Measurements from ENCODE around the gene C2orf78.
A peak's percentile ranks its signal among the peaks of the same experiment; 100 is the strongest.

C2orf78 gene

DNA sequence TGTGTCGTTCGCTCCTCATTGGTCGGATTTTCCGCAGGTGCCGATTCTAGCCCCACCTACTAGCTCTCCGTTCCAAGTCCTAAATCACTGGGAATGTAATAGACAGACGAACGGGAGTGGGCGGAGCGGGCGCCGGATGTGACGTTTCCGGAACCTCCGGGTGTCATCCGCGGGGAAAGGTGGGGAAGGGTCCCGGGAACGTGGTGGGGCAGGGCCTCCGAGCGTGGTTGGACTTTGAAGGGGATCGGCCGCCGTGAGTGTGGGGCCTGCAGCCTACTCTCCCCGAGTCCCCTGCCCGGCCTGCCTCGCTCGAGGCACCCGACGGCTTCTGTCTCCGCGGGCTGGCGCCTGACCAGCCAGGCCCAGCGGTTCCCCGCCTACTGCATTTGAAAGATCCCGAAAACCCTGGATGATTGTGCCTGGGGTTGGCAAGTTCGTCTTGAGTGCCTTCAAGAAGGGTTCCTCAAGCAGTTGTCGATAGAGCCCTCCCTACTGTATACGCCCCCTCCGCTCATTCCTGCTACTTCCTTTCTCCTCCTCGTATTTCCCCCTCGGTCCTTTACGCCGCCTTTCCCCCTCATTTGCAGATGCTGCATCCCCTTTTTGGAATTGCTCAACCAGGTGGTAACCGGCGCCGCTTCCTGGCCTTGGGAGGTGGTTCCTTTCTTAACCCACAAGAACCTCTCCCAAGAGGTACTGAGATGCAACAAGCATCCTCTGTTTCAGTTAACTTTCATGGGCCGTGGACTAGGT lies 45.0 kb downstream of the C2orf78 start, which contains the start of gene STAMBP:
TSS of gene STAMBP (plus strand) at position 144 of the 753 bp plus-strand sequence. CDS start 1,896 bp downstream, outside the sequence.
- no peak for TF ChIP-seq CTCF (IDR thresholded peaks at IDR 0.05; ENCODE audit: low read depth, low read length)
- peak within 1 kb of the TSS; percentile 83 for H3K4me3 ChIP-seq (ENCODE audit: low read depth, low read length)

GRCh38 chr2:73830871-73831401 lies 47.0 kb downstream of the C2orf78 start:
- no peak overlapping the region for H3K4me3 ChIP-seq (ENCODE audit: low read depth, low read length)
- no peak for TF ChIP-seq CTCF (IDR thresholded peaks at IDR 0.05; ENCODE audit: low read depth, low read length)

GRCh38 chr2:73832930-73833329 lies 48.9 kb downstream of the C2orf78 start:
- no peak for TF ChIP-seq CTCF (IDR thresholded peaks at IDR 0.05; ENCODE audit: low read depth, low read length)
- H3K4me3 ChIP-seq (ENCODE audit: low read depth, low read length) = no peak overlapping the region

DNA sequence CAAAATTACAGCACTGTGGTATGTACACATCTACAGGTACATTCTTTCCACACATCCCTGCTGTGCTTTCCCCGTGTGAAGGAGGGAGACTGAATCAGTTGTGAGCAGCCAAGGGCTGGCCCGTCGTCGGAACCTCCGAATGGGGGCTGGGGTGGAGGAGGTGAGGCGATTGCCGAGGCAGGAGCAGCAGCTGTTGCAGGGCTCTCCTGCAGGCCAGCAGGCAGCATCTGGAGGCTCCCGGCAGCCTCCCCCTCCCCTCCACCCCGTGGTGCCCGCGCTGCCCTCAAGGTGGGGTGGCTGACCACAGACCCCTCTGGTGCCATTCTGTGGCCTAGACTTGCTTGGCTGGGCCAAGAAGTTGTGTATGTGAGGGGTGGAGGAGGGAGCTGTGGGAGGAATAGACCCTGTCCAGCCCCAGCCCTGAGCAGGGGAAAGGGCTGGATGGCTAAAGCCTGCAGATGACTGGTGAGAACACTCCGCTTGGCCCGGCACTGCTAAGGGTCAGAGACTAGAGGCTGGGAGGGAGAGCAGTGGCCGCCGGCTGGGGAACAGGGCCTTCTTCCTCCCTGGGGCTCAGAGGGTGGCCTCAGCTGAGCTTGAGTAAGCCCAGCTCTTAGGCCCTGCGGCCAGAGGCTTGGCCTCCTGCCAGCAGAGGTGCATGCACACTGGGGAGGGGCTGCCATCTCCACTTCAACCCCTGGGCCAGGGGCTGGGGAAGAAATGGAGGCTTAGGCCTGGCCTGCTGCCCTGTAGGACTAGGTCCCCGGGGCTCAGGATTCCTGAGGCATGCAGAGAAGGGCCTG lies 52.4 kb downstream of the C2orf78 start:
- no peak for TF ChIP-seq CTCF (IDR thresholded peaks at IDR 0.05; ENCODE audit: low read depth, low read length)
- H3K4me3 ChIP-seq (ENCODE audit: low read depth, low read length) = no peak overlapping the region

DNA sequence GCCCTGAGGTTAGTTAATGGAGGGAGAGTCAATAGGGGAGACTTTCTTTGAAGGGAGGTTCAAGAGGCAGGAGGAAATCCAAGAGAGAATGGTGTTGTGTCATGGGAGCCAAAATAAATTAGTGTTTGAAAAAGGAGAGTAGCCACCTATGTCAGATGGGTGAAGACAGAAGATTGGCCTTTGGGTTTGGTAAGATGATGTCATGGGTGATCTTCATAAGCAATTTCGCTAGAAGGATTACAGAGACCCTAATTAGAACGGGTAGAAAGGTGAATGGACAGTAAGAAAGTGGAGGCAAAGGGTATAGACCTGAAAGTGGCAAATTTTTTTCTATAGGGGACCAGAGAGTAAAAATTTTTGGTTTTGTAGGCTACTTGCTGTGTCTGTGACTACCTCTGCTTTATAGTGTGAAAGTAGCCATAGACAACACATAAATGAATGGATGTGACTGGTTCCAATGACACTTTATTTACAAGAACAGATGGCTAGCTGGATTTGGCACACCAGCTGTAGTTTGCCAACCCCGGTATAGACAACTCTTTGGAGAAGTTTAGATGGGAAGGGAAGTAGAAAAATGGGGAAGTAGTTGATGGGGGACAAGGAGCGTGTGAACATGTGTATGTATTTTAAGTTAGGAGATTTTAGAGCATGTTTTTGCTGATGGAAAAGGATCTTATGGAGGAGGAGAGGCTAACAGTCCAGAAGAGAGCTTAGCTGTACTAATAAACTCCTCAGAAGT lies 54.0 kb downstream of the C2orf78 start:
- no peak overlapping the region for H3K4me3 ChIP-seq (ENCODE audit: low read depth, low read length)
- no peak for TF ChIP-seq CTCF (IDR thresholded peaks at IDR 0.05; ENCODE audit: low read depth, low read length)

DNA sequence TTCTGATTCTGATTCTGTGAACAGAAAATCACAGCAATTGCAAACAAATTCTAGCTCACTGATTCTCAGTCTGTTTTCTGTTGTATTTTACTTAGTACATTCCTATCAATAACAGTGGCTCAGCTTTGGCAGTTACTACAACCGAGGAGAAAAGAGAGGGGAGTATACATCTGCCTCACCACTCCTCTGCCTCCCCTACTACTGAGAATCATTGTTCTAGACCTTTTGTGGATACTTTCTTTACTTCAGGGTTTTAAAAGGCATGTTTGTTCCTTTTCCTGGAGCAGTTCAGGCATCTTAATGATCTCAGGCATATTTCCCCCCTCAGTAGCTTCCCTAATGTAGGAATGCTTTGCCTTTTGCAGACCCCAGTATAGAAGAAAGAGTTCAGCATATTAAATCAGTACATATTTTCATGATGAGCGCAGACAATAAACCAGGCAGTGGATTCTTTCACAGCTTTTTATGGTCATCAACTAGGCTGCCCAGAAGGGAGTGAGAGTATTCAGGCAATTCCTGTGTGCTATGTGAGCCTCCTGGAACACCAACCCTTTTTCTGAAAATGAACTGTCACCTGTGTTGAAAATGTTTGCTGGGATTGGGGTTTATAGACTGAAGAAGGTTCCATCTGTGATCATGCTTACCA lies 55.0 kb downstream of the C2orf78 start:
- TF ChIP-seq CTCF (IDR thresholded peaks at IDR 0.05; ENCODE audit: low read depth, low read length) = no peak

More for the DNA sequence above, 55.0 kb downstream of the C2orf78 start:
- no peak overlapping the region for H3K4me3 ChIP-seq (ENCODE audit: low read depth, low read length)

Measured in WI38 (cell line).